ENCODE results near the gene CR2.

The CR2 gene

GRCh38 chr1:207463021-207463420 lies 8.9 kb downstream of the CR2 start:
- no peak for DNase-seq (ENCODE audit: low read depth)
- TF ChIP-seq POLR2A (IDR thresholded peaks at IDR 0.05; ENCODE audit: extremely low read depth, insufficient read length) (no peak), MYC (IDR thresholded peaks at IDR 0.05; ENCODE audit: low read depth, low read length) (no peak)
- TF ChIP-seq, protein P1, sequence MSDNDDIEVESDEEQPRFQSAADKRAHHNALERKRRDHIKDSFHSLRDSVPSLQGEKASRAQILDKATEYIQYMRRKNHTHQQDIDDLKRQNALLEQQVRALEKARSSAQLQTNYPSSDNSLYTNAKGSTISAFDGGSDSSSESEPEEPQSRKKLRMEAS (IDR thresholded peaks at IDR 0.05; ENCODE audit: low read depth, low read length): no peak
- TF ChIP-seq, protein P2, sequence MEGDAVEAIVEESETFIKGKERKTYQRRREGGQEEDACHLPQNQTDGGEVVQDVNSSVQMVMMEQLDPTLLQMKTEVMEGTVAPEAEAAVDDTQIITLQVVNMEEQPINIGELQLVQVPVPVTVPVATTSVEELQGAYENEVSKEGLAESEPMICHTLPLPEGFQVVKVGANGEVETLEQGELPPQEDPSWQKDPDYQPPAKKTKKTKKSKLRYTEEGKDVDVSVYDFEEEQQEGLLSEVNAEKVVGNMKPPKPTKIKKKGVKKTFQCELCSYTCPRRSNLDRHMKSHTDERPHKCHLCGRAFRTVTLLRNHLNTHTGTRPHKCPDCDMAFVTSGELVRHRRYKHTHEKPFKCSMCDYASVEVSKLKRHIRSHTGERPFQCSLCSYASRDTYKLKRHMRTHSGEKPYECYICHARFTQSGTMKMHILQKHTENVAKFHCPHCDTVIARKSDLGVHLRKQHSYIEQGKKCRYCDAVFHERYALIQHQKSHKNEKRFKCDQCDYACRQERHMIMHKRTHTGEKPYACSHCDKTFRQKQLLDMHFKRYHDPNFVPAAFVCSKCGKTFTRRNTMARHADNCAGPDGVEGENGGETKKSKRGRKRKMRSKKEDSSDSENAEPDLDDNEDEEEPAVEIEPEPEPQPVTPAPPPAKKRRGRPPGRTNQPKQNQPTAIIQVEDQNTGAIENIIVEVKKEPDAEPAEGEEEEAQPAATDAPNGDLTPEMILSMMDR (IDR thresholded peaks at IDR 0.05; ENCODE audit: low read depth, low read length): no peak
- H3K4me3 ChIP-seq (ENCODE audit: low read depth, low read length): no peak overlapping the region

DNA sequence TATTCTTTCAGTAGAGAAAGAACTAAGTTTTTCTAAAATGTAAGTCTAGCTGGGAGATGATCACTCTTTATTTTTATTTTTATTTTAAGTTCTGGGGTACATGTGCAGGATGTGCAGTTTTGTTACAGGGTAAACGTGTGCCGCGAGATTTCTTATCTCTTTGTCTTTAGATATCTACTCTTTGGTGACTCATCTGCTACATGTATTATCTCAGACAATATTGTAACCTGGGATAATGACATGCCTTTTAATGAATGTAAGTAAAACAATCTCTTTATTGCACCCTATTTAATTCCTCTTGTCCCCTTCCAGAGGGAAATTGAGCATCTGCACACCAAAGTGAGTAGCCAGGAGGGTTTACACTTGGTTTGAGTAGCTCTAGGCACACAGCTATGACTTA lies 9.4 kb downstream of the CR2 start:
- no peak for DNase-seq (ENCODE audit: low read depth)
- H3K4me3 ChIP-seq (ENCODE audit: low read depth, low read length): no peak overlapping the region
- TF ChIP-seq MYC (IDR thresholded peaks at IDR 0.05; ENCODE audit: low read depth, low read length) (no peak), POLR2A (IDR thresholded peaks at IDR 0.05; ENCODE audit: extremely low read depth, insufficient read length) (no peak)
- TF ChIP-seq, protein P2 (IDR thresholded peaks at IDR 0.05; ENCODE audit: low read depth, low read length): no peak
- TF ChIP-seq, protein P1 (IDR thresholded peaks at IDR 0.05; ENCODE audit: low read depth, low read length): no peak

- TF ChIP-seq POLR2A (IDR thresholded peaks at IDR 0.05; ENCODE audit: extremely low read depth, insufficient read length) (no peak), MYC (IDR thresholded peaks at IDR 0.05; ENCODE audit: low read depth, low read length) (no peak)
- TF ChIP-seq, protein P1 (IDR thresholded peaks at IDR 0.05; ENCODE audit: low read depth, low read length): no peak
- TF ChIP-seq, protein P2 (IDR thresholded peaks at IDR 0.05; ENCODE audit: low read depth, low read length): no peak
- no peak overlapping the region for H3K4me3 ChIP-seq (ENCODE audit: low read depth, low read length)
Measured at GRCh38 chr1:207470927-207471326, 16.8 kb downstream of the CR2 start.

GRCh38 chr1:207474210-207474609 lies 20.1 kb downstream of the CR2 start:
- TF ChIP-seq, protein P1 (IDR thresholded peaks at IDR 0.05; ENCODE audit: low read depth, low read length): no peak
- TF ChIP-seq POLR2A (IDR thresholded peaks at IDR 0.05; ENCODE audit: extremely low read depth, insufficient read length): no peak
- TF ChIP-seq, protein P2 (IDR thresholded peaks at IDR 0.05; ENCODE audit: low read depth, low read length): no peak
- TF ChIP-seq MYC (IDR thresholded peaks at IDR 0.05; ENCODE audit: low read depth, low read length): no peak
- no peak overlapping the region for H3K4me3 ChIP-seq (ENCODE audit: low read depth, low read length)
- no peak for DNase-seq (ENCODE audit: low read depth)

More at GRCh38 chr1:207470927-207471326, 16.8 kb downstream of the CR2 start:
- DNase-seq (ENCODE audit: low read depth): no peak

GRCh38 chr1:207486198-207486597 lies 32.1 kb downstream of the CR2 start:
- no peak for DNase-seq (ENCODE audit: low read depth)
- TF ChIP-seq MYC (IDR thresholded peaks at IDR 0.05; ENCODE audit: low read depth, low read length) (no peak), POLR2A (IDR thresholded peaks at IDR 0.05; ENCODE audit: extremely low read depth, insufficient read length) (no peak)
- TF ChIP-seq, protein P1 (IDR thresholded peaks at IDR 0.05; ENCODE audit: low read depth, low read length): no peak
- TF ChIP-seq, protein P2 (IDR thresholded peaks at IDR 0.05; ENCODE audit: low read depth, low read length): no peak
- no peak overlapping the region for H3K4me3 ChIP-seq (ENCODE audit: low read depth, low read length)

Measured in NB4 (cell line).